ENCODE data around the gene SF3A1.

DNA sequence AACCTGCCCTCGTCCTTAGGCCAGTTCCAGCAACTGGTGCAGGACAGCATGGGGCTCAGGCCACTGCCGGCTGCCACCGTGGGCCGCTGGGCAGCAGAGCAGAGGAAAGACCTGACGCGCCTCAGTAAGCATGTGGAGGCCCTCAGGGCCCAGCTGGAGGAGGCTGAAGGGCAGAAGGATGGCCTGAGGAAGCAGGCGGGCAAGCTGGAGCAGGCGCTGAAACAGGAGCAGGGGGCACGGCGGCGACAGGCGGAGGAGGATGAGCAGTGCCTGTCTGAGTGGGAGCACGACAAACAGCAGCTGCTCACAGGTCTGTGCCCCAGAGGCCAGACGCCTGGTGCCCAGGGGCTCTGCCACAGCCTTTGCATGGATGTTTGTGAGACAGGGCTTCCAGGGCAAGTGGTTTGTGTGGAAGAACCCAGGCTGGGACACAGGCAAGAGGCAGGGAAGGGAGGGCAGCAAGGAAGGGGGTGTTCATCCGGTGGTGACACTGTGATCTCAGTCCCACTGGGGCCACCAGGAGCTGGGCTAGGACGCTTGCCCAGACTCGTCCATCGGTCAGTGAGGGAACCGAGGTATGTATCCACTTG, 14.0 kb upstream of the SF3A1 start:
- TF ChIP-seq, protein P1, sequence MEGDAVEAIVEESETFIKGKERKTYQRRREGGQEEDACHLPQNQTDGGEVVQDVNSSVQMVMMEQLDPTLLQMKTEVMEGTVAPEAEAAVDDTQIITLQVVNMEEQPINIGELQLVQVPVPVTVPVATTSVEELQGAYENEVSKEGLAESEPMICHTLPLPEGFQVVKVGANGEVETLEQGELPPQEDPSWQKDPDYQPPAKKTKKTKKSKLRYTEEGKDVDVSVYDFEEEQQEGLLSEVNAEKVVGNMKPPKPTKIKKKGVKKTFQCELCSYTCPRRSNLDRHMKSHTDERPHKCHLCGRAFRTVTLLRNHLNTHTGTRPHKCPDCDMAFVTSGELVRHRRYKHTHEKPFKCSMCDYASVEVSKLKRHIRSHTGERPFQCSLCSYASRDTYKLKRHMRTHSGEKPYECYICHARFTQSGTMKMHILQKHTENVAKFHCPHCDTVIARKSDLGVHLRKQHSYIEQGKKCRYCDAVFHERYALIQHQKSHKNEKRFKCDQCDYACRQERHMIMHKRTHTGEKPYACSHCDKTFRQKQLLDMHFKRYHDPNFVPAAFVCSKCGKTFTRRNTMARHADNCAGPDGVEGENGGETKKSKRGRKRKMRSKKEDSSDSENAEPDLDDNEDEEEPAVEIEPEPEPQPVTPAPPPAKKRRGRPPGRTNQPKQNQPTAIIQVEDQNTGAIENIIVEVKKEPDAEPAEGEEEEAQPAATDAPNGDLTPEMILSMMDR (IDR thresholded peaks at IDR 0.05), result no peak
- TF ChIP-seq POLR2A (IDR thresholded peaks at IDR 0.05), result no peak
